Activated CD8-positive, alpha-beta memory T cell treated with anti-CD3 and anti-CD28 coated beads, Interleukin-2, amount 50 U/mL, for 1 hour (primary cell): ENCODE data around the gene TMC1.

Experiments
- DNase-seq: peaks from one replicate; pipeline ENCODE4 v3.0.0-alpha.2; 2020; ENCODE audit errors: extremely low read depth

TMC1 gene

GRCh38 chr9:72575666-72576065 is 54.3 kb downstream of the TMC1 start:
- DNase-seq, result no peak

GRCh38 chr9:72576087-72576486 is 54.7 kb downstream of the TMC1 start:
- no peak for DNase-seq

- no peak for DNase-seq
Observed at GRCh38 chr9:72577212-72577753, 55.9 kb downstream of the TMC1 start.

- DNase-seq, result no peak
Observed at GRCh38 chr9:72579190-72579589, 57.8 kb downstream of the TMC1 start.

GRCh38 chr9:72579880-72580550 is 58.6 kb downstream of the TMC1 start:
- DNase-seq, result no peak

GRCh38 chr9:72581694-72582093 is 60.3 kb downstream of the TMC1 start:
- no peak for DNase-seq

- DNase-seq, result no peak
Observed at GRCh38 chr9:72583370-72583769, 62.0 kb downstream of the TMC1 start.

- DNase-seq, result no peak
Observed at GRCh38 chr9:72586388-72587130, 65.2 kb downstream of the TMC1 start.

GRCh38 chr9:72588336-72588735 is 66.9 kb downstream of the TMC1 start:
- DNase-seq, result no peak

- DNase-seq, result no peak
Observed at GRCh38 chr9:72589667-72590521, 68.5 kb downstream of the TMC1 start.

GRCh38 chr9:72590824-72591223 is 69.4 kb downstream of the TMC1 start:
- DNase-seq, result no peak

- DNase-seq, result no peak
Observed at GRCh38 chr9:72592502-72593403, 71.3 kb downstream of the TMC1 start.

GRCh38 chr9:72596451-72597180 is 75.2 kb downstream of the TMC1 start:
- no peak for DNase-seq

- no peak for DNase-seq
Observed at GRCh38 chr9:72597181-72597517, 75.7 kb downstream of the TMC1 start.

GRCh38 chr9:72597601-72598000 is 76.2 kb downstream of the TMC1 start:
- DNase-seq, result no peak

GRCh38 chr9:72598639-72599038 is 77.2 kb downstream of the TMC1 start:
- no peak for DNase-seq

GRCh38 chr9:72599874-72600534 is 78.6 kb downstream of the TMC1 start:
- DNase-seq, result no peak

- DNase-seq, result no peak
Observed at GRCh38 chr9:72600671-72601070, 79.3 kb downstream of the TMC1 start.

GRCh38 chr9:72601615-72602014 is 80.2 kb downstream of the TMC1 start:
- DNase-seq, result no peak

GRCh38 chr9:72612449-72612848 is 91.0 kb downstream of the TMC1 start:
- DNase-seq, result no peak
